ENCODE results near the gene ASCL5.

ASCL5 gene

DNA sequence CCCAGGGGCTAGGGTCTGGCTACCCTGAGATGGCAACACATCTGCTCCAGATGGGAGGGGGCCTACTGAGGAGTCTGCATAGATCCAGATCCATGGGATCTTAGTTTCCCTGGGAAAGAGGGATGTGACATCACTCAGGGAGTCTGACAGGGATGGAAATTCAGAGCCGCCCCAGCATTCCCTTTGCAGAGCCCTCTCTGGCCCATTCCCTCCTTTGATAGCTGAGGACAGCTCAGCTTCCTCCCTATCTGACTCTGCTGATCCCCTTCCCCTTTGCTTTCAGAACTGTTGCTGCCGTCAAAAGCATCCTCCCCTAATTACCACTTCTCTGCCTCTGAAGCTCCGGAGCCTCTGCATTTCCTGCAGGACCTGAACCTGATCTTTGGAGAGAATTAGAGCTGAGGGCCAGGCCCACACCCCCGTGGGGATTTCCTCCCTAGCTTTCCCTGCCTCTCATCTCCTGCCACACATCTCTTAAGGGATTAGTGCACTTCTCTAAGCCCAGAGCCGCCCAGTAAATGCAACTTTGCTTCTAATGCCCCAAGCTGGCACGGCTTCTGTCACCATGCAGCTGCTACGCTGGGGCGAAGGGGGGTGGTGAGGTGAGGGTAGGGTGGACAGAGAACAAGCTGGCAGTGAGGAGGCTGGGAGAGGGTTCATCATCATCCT is 9.5 kb upstream of the ASCL5 start:
- DNase-seq, result peak; percentile 64

- no peak for DNase-seq
These were observed 7.4 kb upstream of the ASCL5 start for GRCh38 chr1:201134405-201134804.

GRCh38 chr1:201131398-201131797 is 4.4 kb upstream of the ASCL5 start:
- DNase-seq, result no peak

DNA sequence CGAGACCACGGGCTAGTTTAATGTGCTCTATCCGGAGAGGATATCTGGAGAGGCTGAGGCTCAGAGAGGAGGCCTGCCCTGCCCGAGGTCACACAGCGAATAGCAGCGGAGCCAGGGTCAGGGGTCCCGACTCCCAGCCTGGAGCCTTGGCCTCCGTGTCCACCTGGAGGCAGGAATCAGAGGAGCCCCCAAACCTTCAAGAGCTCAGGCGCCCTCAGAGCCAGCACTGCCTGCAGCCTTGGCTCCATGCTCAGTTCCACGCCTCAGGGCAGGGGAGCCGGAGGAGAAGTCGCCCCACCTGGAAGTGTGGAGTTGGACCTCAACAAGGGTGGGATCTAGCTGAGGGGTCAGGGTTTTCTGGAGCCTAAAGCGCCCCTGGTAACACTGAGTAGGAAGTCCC is 2.0 kb upstream of the ASCL5 start:
- DNase-seq, result no peak

- DNase-seq, result no peak
These were observed 1.5 kb upstream of the ASCL5 start for GRCh38 chr1:201128476-201128875.

GRCh38 chr1:201127755-201128455 is 921 bp upstream of the ASCL5 start:
- no peak for DNase-seq

- no peak for DNase-seq
These were observed 537 bp downstream of the ASCL5 start for GRCh38 chr1:201126463-201126831.

DNA sequence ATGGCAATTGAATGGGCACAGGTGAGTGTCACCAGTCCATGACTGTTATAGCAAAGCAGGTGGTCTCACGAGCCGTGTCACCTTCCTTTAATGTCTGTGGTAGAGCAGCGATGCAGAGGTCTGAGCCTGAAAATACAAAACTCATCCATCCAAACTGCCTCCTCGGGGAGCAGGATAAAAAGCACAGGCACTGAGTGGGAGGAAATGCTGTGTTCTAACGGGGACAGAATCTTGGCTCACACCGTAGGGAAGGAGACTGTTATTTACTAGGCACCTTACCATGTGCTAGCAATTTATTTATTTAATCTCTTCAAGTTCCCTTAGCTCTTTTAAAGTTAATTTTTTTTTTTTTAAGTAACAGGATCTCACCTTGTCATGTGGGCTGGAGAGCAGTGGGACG is 1.2 kb downstream of the ASCL5 start:
- DNase-seq, result no peak

DNA sequence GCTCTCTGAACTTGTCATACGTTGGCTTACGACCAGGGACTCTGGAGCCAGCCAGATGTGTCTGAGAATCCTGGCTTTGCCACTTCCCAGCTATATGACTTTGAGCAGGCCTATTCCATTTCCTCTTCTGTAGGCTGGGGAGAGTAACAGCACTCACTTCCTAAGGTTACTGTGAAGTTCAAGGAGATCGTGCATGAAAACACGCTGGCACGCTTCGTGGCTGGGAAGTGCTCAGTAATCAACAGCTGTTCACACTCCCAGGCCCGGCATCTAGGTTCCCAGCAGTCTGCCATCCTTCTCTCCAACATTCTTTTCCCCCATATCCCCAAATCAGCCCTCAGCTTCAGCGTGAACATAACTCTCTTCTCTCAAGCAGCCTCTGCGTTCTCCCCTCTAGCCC is 2.0 kb downstream of the ASCL5 start:
- no peak for DNase-seq

- no peak for DNase-seq
These were observed 3.1 kb downstream of the ASCL5 start for GRCh38 chr1:201123866-201124265.

DNA sequence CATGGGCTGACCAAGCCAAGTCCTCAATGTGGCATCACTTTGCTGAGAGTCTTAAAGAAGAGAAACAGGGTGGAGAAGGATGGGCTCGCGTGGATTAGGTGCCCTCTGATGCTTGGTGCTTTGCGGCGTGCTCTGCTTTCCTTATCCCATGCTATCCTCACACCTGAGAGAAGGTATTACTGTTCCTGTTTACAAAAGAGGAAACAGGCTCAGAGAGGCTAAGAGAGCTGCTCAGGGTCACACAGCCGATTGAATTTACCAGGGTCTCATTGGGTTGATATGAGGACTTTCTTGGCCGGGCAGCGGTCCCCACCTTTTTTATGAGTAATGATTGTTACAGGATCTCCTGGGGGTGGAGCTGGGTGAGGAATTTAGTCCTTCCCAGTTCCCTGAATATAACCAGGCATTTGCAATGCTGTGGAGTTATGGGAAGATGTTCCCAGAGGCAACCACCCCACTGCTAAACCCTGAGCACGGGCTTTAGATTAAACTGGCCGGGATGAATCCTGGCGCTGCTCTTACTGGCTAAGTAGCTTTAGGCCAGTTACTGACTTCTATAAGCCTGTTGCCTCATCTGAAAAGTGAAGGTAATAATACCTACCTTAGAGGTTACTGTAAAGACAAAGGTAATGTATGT is 4.5 kb downstream of the ASCL5 start:
- no peak for DNase-seq

DNA sequence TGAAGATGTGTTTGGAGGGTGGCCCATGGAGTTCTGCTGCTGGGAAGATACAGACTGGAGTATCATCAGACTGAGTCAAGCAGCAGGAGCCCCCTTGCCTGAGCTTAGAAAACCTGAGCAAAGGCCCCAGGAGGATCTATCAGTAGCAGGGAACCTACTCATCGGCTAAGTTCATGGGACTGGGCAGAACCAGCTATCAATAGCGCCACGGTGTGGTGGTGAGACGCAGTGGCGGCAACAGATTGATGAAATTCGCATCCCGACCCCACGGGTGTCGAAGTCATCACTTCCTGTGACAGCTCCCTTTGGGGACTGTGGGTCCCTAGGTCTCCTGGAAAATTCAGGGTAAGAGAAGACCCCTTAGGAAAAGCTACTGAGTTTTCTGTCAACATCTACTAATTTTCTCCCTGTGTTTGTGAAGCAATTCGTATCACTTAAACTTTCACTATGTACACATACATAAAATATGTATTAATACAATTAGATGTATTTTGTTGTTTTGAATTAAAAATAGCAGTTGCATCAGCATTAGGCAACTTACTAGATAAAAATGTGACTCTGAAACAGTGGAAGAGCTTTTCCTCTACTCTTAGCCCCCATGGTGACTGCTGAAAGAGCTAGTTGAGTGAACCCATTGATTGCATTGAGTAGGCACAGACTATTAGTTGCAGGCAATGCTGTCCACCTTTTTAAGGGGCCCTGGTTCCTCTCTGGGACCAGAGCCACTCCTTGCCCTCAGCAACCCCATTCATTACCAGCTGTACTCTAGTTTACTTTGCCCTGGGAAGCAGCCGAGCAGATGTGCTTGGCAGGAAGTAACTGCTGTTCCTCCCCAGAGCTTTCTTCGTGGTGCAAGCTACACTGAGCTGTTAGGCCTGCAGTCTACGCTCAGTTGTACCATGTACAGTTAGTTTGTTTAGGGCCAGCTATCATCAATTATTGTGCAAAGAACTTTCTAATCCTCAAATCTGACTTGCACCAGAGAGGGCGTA is 7.5 kb downstream of the ASCL5 start:
- peak; percentile 79 for DNase-seq

DNA sequence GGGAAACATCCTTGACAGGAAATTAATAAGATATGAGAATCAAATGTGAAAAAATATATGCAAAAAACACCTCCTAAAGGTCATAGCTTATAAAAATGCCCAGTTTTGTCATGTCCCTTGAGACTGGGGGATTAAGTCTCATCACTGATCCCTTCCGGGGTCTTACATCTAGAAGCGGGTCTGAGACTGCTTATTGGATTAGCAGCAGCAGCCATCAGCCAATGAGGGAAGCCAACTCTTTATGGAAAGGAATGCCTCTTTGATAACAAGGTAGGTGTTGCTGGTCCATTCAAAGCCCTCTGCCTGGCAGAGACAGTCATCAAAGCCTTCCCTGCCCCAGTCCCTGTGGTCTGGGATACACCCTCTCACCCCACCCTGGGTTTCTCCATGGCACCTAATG is 10.9 kb downstream of the ASCL5 start:
- no peak for DNase-seq

DNA sequence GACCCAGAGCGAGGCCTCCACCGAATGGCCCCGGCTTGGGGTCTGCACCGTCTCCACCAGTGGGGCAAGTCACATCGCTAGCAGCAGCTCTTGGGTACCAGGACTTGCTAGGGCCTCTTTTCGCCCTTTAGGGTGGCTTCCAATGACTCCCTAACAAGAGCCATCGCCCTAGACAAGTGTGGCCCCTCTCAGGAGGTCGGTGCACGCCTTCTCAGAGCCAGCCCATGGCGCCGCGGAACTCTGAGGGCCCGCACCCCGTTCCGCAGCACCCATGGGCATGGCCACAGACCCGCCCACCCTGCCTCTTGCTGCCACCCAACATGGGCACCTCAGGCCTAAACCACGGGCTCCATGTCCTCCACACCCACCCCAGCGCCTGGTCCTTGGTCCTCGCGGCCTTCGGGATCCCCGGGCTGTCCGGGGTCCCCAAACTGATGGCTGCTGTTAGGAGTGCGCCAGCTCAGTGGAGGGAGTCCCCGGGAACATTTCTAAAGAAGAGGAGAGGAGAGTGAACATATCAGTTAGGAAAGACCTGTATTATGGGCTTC is 11.5 kb downstream of the ASCL5 start:
- no peak for DNase-seq

- peak; percentile 97 for DNase-seq
These were observed 12.5 kb downstream of the ASCL5 start for GRCh38 chr1:201114245-201115131.

GRCh38 chr1:201113451-201114244 is 13.3 kb downstream of the ASCL5 start:
- DNase-seq, result no peak

DNA sequence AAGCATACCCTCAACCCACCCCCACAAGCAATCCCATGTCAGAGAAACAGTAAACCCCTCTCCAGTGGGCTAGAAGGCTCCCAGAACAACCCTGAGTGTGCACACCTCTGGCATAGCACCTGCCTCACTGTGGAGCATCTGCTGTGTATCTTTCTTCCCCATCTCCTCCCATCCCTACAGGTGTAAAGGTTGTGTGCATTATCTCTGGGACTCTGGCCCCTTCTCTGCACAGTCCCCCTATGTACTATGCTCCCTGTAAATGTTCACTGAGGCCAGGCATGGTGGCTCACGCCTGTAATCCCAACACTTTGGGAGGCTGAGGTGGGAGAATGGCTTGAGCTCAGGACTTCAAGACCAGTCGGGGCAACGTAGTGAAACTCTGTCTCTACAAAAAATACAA is 14.1 kb downstream of the ASCL5 start:
- no peak for DNase-seq

GRCh38 chr1:201112173-201112731 is 14.7 kb downstream of the ASCL5 start, which contains the start of gene CACNA1S:
CACNA1S (minus strand) TSS chr1:201112426; CDS start chr1:201112339, 87 bp downstream.
- no peak for DNase-seq

GRCh38 chr1:201111672-201112071 is 15.3 kb downstream of the ASCL5 start:
- no peak for DNase-seq

- no peak for DNase-seq
These were observed 15.8 kb downstream of the ASCL5 start for GRCh38 chr1:201111156-201111555.

Measured in islet precursor cell (in vitro differentiated cells).